SK-N-SH (cell line): ENCODE measurements around the gene PRKACA.

Source experiments
- CTCF ChIP-seq: fragments of 200-600 bp; sonication (generic); IDR thresholded peaks from 2 replicates; pipeline ENCODE4 v1.6.1; 2017; ENCODE audit warnings: antibody characterized with exemption, mild to moderate bottlenecking, moderate library complexity
- ELF1 ChIP-seq: IDR thresholded peaks from 2 replicates; pipeline ENCODE4 v1.4.0; 2012
- EP300 ChIP-seq, 2 experiments: IDR thresholded peaks; 2 replicates each; pipeline versions ENCODE4 v1.4.0 to v1.6.1; 2012; ENCODE audit warnings: borderline replicate concordance in 1 of 2, low read depth in 1 of 2, low read length in 1 of 2
- EZH2phosphoT487 ChIP-seq: fragments of 200-600 bp; sonication (generic); IDR thresholded peaks from 2 replicates; pipeline ENCODE4 v1.6.1; 2017; ENCODE audit warnings: low read depth, mixed run types, mild to moderate bottlenecking, antibody characterized with exemption, moderate library complexity, borderline replicate concordance
- FOXM1 ChIP-seq: IDR thresholded peaks from 2 replicates; pipeline ENCODE4 v1.4.0; 2012; ENCODE audit warnings: low read depth, mild to moderate bottlenecking
- RFX5 ChIP-seq: IDR thresholded peaks from 2 replicates; pipeline ENCODE4 v1.6.1; 2012; ENCODE audit warnings: mild to moderate bottlenecking, improper control_type of control experiment, low read length
- SIN3A ChIP-seq: IDR thresholded peaks from 2 replicates; pipeline ENCODE4 v1.6.1; 2012; ENCODE audit warnings: low read depth, mild to moderate bottlenecking, low read length, moderate library complexity, borderline replicate concordance
- SMC3 ChIP-seq: IDR thresholded peaks from 2 replicates; pipeline ENCODE4 v1.6.1; 2012; ENCODE audit warnings: low read depth, low read length, improper control_type of control experiment
- TAF1 ChIP-seq: IDR thresholded peaks from 2 replicates; pipeline ENCODE4 v1.6.1; 2012; ENCODE audit warnings: low read depth, mild to moderate bottlenecking, low read length, moderate library complexity, borderline replicate concordance

GRCh38 chr19:14117668-14118164, at the start of gene PRKACA:
- TF ChIP-seq RFX5 (peak; percentile 81), TAF1 (no peak), EP300 (IDR thresholded peaks at IDR 0.05; ENCODE audit: borderline replicate concordance in 1 of 2, low read depth in 1 of 2, low read length in 1 of 2) (no peak), ELF1 (no peak), CTCF (no peak), EZH2phosphoT487 (no peak), FOXM1 (no peak), SIN3A (peak; percentile 41; the same call in 1 of the 2 replicates), SMC3 (no peak)
